GM21619 (cell line): ENCODE data around the gene GNG12.
"Not testable (repeated sequence)": the region's sequence is repeated elsewhere in the genome, so short reads cannot be mapped to it uniquely, and the experiment has no call there.

ENCODE experiments used
- ATAC-seq: cut with Tn5 transposase; IDR thresholded peaks from one replicate; pipeline ENCODE4 v1.9.1; 2021; ENCODE audit not compliant: unreplicated experiment

The GNG12 gene

DNA sequence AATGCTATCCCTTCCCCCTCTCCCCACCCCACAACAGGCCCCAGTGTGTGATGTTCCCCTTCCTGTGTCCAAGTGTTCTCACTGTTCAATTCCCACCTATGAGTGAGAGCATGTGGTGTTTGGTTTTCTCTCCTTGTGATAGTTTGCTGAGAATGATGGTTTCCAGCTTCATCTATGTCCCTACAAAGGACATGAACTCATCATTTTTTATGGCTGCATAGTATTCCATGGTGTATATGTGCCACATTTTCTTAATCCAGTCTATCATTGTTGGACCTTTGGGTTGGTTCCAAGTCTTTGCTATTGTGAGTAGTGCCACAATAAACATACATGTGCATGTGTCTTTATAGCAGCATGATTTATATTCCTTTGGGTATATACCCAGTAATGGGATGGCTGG, 168.0 kb downstream of the GNG12 start:
- not testable (repeated sequence) for ATAC-seq

DNA sequence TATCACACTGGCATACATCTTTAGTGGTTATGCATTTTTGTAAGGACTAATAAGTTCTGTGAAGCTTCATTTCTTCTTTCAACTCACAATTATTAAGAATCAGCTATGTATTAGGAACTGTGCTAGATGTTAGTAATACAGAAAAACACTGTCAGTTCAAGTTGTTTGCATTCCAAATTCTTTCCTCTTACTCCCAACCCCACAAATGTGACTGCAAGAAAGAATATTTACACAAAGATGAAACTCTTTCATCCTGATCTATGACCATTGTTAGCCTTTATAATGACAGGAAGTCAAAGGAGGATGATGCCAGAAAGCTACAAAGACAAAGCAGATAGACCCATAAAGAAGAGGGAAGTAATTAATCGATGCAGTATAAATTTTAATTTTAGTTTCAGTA, 169.2 kb downstream of the GNG12 start:
- no peak for ATAC-seq

DNA sequence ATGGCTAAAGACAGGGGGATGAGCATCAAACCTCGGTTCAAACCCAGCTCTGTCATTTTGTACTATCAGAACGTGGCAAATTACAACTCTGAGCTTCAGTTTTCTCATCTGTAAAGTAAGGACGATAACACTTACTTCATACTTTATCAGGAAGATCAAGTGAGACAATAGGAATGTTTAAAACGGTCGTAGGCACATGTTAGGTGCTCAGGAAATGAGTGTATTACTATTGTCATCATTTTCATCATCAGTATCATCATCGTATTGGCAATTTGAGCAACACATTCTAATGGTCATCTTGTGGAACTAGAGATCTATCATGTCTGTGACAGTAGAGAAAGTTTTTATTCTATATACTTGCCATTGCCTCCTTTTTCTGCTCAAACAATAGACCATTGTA, 170.4 kb downstream of the GNG12 start:
- ATAC-seq, result no peak

DNA sequence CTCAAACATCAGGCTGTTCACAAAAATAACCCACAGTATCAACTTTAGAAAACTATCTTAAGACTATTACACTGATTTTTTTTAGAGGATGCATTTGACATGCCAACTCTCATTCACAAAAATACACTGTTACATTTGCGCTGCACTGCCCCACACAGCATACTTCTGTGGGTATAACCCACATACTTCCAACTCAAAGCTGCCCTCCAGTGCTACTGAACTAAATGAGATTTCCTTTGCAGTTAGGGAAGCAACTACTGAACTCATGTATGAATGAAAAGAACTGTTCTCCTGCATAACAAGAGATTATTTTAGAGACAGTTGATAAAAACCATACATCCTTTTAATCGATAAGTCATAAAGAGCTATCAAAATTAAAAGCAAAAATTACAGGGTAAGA, 174.0 kb downstream of the GNG12 start:
- ATAC-seq, result no peak

GRCh38 chr1:67657152-67657551, 176.1 kb downstream of the GNG12 start:
- ATAC-seq, result not testable (repeated sequence)

GRCh38 chr1:67655581-67655980, 177.7 kb downstream of the GNG12 start:
- no peak for ATAC-seq

GRCh38 chr1:67653304-67653703, 180.0 kb downstream of the GNG12 start:
- no peak for ATAC-seq

DNA sequence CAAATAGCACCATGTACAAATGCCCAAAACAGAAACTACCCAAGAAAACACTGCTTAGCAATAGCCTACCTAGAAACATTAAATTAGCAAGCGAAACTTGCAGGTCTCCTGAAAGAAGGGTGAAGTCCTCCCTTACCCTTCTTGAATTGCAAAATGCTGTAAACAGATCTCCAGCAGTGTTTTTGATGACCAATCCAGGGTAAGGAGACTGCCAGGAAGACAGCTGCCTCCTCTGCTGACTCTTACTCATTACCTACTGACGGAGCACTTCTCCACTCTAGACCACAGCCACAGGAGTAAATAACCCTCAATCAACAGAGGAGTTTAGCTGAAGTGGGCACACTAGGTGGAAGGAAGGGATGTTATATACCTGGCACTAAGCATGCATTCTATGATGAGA, 180.5 kb downstream of the GNG12 start:
- ATAC-seq, result no peak
